H9 (cell line): ENCODE results near the gene SPATA2L. TPM values are rescaled to one million over a fixed set of nuclear protein-coding genes. Genes with fewer than 3 reads are reported as not detected.

Experiments
- DNase-seq: peaks from one replicate; pipeline ENCODE4 v3.0.0-alpha.2; 2017
- H2AFZ ChIP-seq: one replicate; pipeline ENCODE4 v1.6.1; 2013; ENCODE audit warnings: mild to moderate bottlenecking, low read length, control low read depth, moderate library complexity
- H2AK5ac ChIP-seq: 2 replicates; pipeline ENCODE4 v1.6.1; 2013; ENCODE audit warnings: low read length, control low read depth, mixed read lengths; ENCODE audit not compliant: insufficient read length
- H2BK120ac ChIP-seq: one replicate; pipeline ENCODE4 v1.6.1; 2013; ENCODE audit warnings: low read depth, mild to moderate bottlenecking, low read length, control low read depth, inconsistent platforms; ENCODE audit not compliant: poor library complexity, severe bottlenecking
- H2BK12ac ChIP-seq: 2 replicates; pipeline ENCODE4 v1.6.1; 2013; ENCODE audit warnings: low read length, control low read depth, mixed read lengths, low read depth; ENCODE audit not compliant: insufficient read length
- H2BK15ac ChIP-seq: 2 replicates; pipeline ENCODE4 v1.6.1; 2013; ENCODE audit warnings: low read depth, low read length, control low read depth
- H2BK20ac ChIP-seq: one replicate; pipeline ENCODE4 v1.6.1; 2013; ENCODE audit warnings: low read depth, mild to moderate bottlenecking, low read length, control low read depth, inconsistent platforms; ENCODE audit not compliant: poor library complexity, severe bottlenecking
- H2BK5ac ChIP-seq: 2 replicates; pipeline ENCODE4 v1.6.1; 2013; ENCODE audit warnings: low read length, control low read depth, mixed read lengths; ENCODE audit not compliant: insufficient read length
- H3K14ac ChIP-seq: 2 replicates; pipeline ENCODE4 v1.6.1; 2013; ENCODE audit warnings: low read length, control low read depth; ENCODE audit not compliant: insufficient read depth
- H3K18ac ChIP-seq: 2 replicates; pipeline ENCODE4 v1.6.1; 2013; ENCODE audit warnings: low read depth, mild to moderate bottlenecking, mixed read lengths, low read length, control low read depth; ENCODE audit not compliant: insufficient read length
- H3K23ac ChIP-seq: 2 replicates; pipeline ENCODE4 v1.6.1; 2013; ENCODE audit warnings: low read length, control low read depth, mixed read lengths, low read depth; ENCODE audit not compliant: insufficient read length
- H3K23me2 ChIP-seq: 2 replicates; pipeline ENCODE4 v1.6.1; 2013; ENCODE audit warnings: low read depth, mild to moderate bottlenecking, mixed read lengths, low read length, control low read depth; ENCODE audit not compliant: insufficient read length, poor library complexity, severe bottlenecking
- H3K27ac ChIP-seq: 2 replicates; pipeline ENCODE4 v1.5.1; 2013; ENCODE audit warnings: low read length, control low read depth, mixed read lengths, low read depth; ENCODE audit not compliant: insufficient read length
- H3K27me3 ChIP-seq: 2 replicates; pipeline ENCODE4 v1.6.1; 2013; ENCODE audit warnings: low read length, control low read depth, inconsistent platforms; ENCODE audit not compliant: insufficient read depth
- H3K4ac ChIP-seq: 2 replicates; pipeline ENCODE4 v1.6.1; 2013; ENCODE audit warnings: low read depth, mild to moderate bottlenecking, control low read depth, inconsistent platforms, low read length, moderate library complexity
- H3K4me1 ChIP-seq: 2 replicates; pipeline ENCODE4 v1.6.1; 2013; ENCODE audit warnings: low read length, control low read depth, inconsistent platforms; ENCODE audit not compliant: insufficient read depth
- H3K4me2 ChIP-seq: 2 replicates; pipeline ENCODE4 v1.6.1; 2013; ENCODE audit warnings: low read length, control low read depth, mixed read lengths; ENCODE audit not compliant: insufficient read length, insufficient read depth
- H3K56ac ChIP-seq: 2 replicates; pipeline ENCODE4 v1.6.1; 2013; ENCODE audit warnings: low read depth, mild to moderate bottlenecking, mixed read lengths, low read length, control low read depth; ENCODE audit not compliant: insufficient read length
- H3K79me1 ChIP-seq: 2 replicates; pipeline ENCODE4 v1.6.1; 2013; ENCODE audit warnings: low read depth, mild to moderate bottlenecking, moderate library complexity, low read length, control low read depth, inconsistent platforms; ENCODE audit not compliant: insufficient read depth, poor library complexity, severe bottlenecking
- H3K79me2 ChIP-seq: 2 replicates; pipeline ENCODE4 v1.6.1; 2013; ENCODE audit warnings: low read length, control low read depth, inconsistent platforms; ENCODE audit not compliant: insufficient read depth
- H3K9ac ChIP-seq: 2 replicates; pipeline ENCODE4 v1.6.1; 2013; ENCODE audit warnings: low read length, control low read depth, mixed read lengths; ENCODE audit not compliant: insufficient read length; ENCODE audit errors: extremely low read depth
- H3K9me3 ChIP-seq: one replicate; pipeline ENCODE4 v1.6.1; 2013; ENCODE audit warnings: low read depth, low read length, inconsistent platforms; ENCODE audit not compliant: control insufficient read depth
- H3T11ph ChIP-seq: one replicate; pipeline ENCODE4 v1.6.1; 2013; ENCODE audit warnings: mild to moderate bottlenecking, low read length, control low read depth, inconsistent platforms
- H4K20me1 ChIP-seq: one replicate; pipeline ENCODE4 v1.6.1; 2013; ENCODE audit not compliant: control insufficient read depth, insufficient read length, insufficient read depth
- H4K5ac ChIP-seq: 2 replicates; pipeline ENCODE4 v1.6.1; 2013; ENCODE audit warnings: low read depth, mild to moderate bottlenecking, mixed read lengths, low read length, control low read depth; ENCODE audit not compliant: insufficient read length
- H4K8ac ChIP-seq: replicated peaks from 2 replicates; pipeline ENCODE4 v1.6.1; 2013; ENCODE audit warnings: low read length, control low read depth, mixed read lengths, low read depth; ENCODE audit not compliant: insufficient read length
- H4K91ac ChIP-seq: 2 replicates; pipeline ENCODE4 v1.6.1; 2013; ENCODE audit warnings: low read depth, mild to moderate bottlenecking, moderate library complexity, mixed read lengths, low read length, control low read depth; ENCODE audit not compliant: insufficient read length
- H3K27ac Mint-ChIP-seq, 3 experiments: 2 replicates in 2 of 3; 3 replicates in 1 of 3; pipeline ENCODE4 v1.8.0; 2020 to 2021; ENCODE audit warnings: mixed read lengths in 3 of 3, mild to moderate bottlenecking in 1 of 3, moderate library complexity in 1 of 3
- H3K27me3 Mint-ChIP-seq: 2 replicates; pipeline ENCODE4 v1.8.0; 2021; ENCODE audit warnings: low read depth, mild to moderate bottlenecking, moderate library complexity, mixed read lengths
- H3K36me3 Mint-ChIP-seq, 3 experiments: 2 replicates in 2 of 3; 3 replicates in 1 of 3; pipeline ENCODE4 v1.8.0; 2020 to 2021; ENCODE audit warnings: low read depth in 3 of 3, mixed read lengths in 3 of 3; ENCODE audit not compliant: insufficient read depth in 1 of 3
- H3K4me1 Mint-ChIP-seq, 2 experiments: 2 replicates each; pipeline ENCODE4 v1.8.0; 2020; ENCODE audit warnings: mixed read lengths in 2 of 2
- H3K4me3 Mint-ChIP-seq, 2 experiments: 2 replicates in 1 of 2; 3 replicates in 1 of 2; pipeline ENCODE4 v1.8.0; 2020 to 2021; ENCODE audit warnings: mild to moderate bottlenecking in 2 of 2, mixed read lengths in 2 of 2, moderate library complexity in 1 of 2
- H3K9me3 Mint-ChIP-seq, 2 experiments: 2 replicates in 1 of 2; 3 replicates in 1 of 2; pipeline ENCODE4 v1.8.0; 2020; ENCODE audit warnings: mild to moderate bottlenecking in 2 of 2, mixed read lengths in 2 of 2, moderate library complexity in 1 of 2
- WGBS: extraction: QIAGEN DNeasy Blood & Tissue Kit; methylation state at CpG from one replicate; pipeline ENCODE4 v1.1.7; 2013; ENCODE audit warnings: missing lambda C conversion rate, low lambda C conversion rate, mixed read lengths; ENCODE audit not compliant: insufficient read length; ENCODE audit errors: extremely low coverage; 5-methylcytosine and 5-hydroxymethylcytosine counted together
- total RNA-seq: library from RNA; stranded (reverse); gene quantifications from 2 replicates; pipeline ENCODE4 v1.2.1, GENCODE V29; 2021
- TF ChIP-seq, protein P1 (sequence below): fragments of 200-600 bp; sonication (generic); conservative IDR thresholded peaks from 3 replicates; pipeline ENCODE4 v1.8.0; 2021; ENCODE audit warnings: antibody characterized with exemption, mild to moderate bottlenecking

SPATA2L gene
- total RNA-seq, 1 experiment from 2014 or later, result 27.1 TPM

DNA sequence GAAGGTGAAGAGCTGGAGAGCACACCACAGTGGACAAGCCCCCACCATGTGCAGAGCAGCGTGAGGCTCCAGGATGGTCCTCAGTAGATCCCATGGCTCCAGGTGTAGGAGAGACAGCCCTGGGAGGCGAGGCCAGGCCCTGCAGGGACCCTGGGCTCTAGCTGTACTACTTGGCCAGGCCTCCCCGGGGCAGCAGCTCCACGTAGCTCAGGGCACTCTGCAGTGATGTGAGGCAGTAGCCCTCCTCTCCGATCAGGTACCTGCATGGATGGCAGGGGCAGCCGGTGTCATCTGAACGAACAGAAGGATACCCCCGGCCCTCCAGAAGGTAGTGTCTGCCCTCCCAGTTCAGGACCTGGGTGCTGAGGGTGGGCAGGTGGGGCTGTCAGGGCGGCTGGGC, 6.2 kb upstream of the SPATA2L start:
- Histone ChIP-seq H3K18ac (no peak overlapping the region), H3K27ac (no peak overlapping the region), H3K9me3 (no peaks in the 10 kb centered on the region), H4K91ac (no peak overlapping the region), H3K9ac (no peak overlapping the region), H3K4me2 (no peak overlapping the region), H2BK120ac (no peak overlapping the region), H4K5ac (no peak overlapping the region), H3K79me2 (no peaks in the 10 kb centered on the region), H3K4me1 (no peaks in the 10 kb centered on the region), H4K8ac (no peak overlapping the region), H2BK20ac (no peak overlapping the region), H3K23me2 (peaks cover 10% of the 10 kb centered on the region), H3K23ac (no peak overlapping the region), H3T11ph (no peak overlapping the region), H2BK12ac (no peak overlapping the region), H2AK5ac (no peak overlapping the region), H2BK5ac (no peak overlapping the region), H3K14ac (no peak overlapping the region), H3K4ac (no peak overlapping the region), H3K79me1 (no peaks in the 10 kb centered on the region), H2AFZ (no peak overlapping the region), H3K27me3 (no peaks in the 10 kb centered on the region), H2BK15ac (no peak overlapping the region), H3K56ac (no peak overlapping the region), H4K20me1 (no peaks in the 10 kb centered on the region)
- Mint-ChIP-seq H3K9me3 (no peaks in the 10 kb centered on the region), H3K27me3 (peaks cover 28% of the 10 kb centered on the region), H3K4me3 (no peak overlapping the region), H3K4me1 (peaks cover 13 to 18% of the 10 kb centered on the region in 2 experiments), H3K36me3 (peaks cover 0 to 1% (median 0%) of the 10 kb centered on the region in 3 experiments; a peak in 1 of 7 replicates), H3K27ac (no peak overlapping the region)
- no peak for DNase-seq
- WGBS, result no CpG with 5 or more reads among the region's 9 CpGs
- TF ChIP-seq, protein P1, sequence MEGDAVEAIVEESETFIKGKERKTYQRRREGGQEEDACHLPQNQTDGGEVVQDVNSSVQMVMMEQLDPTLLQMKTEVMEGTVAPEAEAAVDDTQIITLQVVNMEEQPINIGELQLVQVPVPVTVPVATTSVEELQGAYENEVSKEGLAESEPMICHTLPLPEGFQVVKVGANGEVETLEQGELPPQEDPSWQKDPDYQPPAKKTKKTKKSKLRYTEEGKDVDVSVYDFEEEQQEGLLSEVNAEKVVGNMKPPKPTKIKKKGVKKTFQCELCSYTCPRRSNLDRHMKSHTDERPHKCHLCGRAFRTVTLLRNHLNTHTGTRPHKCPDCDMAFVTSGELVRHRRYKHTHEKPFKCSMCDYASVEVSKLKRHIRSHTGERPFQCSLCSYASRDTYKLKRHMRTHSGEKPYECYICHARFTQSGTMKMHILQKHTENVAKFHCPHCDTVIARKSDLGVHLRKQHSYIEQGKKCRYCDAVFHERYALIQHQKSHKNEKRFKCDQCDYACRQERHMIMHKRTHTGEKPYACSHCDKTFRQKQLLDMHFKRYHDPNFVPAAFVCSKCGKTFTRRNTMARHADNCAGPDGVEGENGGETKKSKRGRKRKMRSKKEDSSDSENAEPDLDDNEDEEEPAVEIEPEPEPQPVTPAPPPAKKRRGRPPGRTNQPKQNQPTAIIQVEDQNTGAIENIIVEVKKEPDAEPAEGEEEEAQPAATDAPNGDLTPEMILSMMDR, result no peak
